Measurements from ENCODE around the gene SLC39A11.

- TF ChIP-seq FOXA1 (IDR thresholded peaks at IDR 0.05): no peak
- no peak for TF ChIP-seq SUZ12 (IDR thresholded peaks at IDR 0.05)
- TF ChIP-seq SP1 (IDR thresholded peaks at IDR 0.05): no peak
- TF ChIP-seq HDGF (IDR thresholded peaks at IDR 0.05; ENCODE audit: borderline replicate concordance): no peak
- TF ChIP-seq FOXK2 (IDR thresholded peaks at IDR 0.05): no peak
- TF ChIP-seq, protein P1, sequence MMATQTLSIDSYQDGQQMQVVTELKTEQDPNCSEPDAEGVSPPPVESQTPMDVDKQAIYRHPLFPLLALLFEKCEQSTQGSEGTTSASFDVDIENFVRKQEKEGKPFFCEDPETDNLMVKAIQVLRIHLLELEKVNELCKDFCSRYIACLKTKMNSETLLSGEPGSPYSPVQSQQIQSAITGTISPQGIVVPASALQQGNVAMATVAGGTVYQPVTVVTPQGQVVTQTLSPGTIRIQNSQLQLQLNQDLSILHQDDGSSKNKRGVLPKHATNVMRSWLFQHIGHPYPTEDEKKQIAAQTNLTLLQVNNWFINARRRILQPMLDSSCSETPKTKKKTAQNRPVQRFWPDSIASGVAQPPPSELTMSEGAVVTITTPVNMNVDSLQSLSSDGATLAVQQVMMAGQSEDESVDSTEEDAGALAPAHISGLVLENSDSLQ (IDR thresholded peaks at IDR 0.05): no peak
Measured at GRCh38 chr17:72771734-72772133, 320.8 kb downstream of the SLC39A11 start.
